GM18907 (cell line): ENCODE data around the gene MGARP.
"Not testable (repeated sequence)": the region's sequence is repeated elsewhere in the genome, so short reads cannot be mapped to it uniquely, and the experiment has no call there.

Experiments used
- ATAC-seq: cut with Tn5 transposase; IDR thresholded peaks from one replicate; pipeline ENCODE4 v1.9.1; 2021; ENCODE audit warnings: mild to moderate bottlenecking, moderate library complexity; ENCODE audit not compliant: unreplicated experiment

The MGARP gene

GRCh38 chr4:139279760-139280620 lies at the start of gene MGARP:
TSS of gene MGARP (minus strand) at chr4:139280225. CDS start at chr4:139280158, 67 bp downstream.
- ATAC-seq = peak; percentile 61

GRCh38 chr4:139329665-139330200 lies 49.7 kb upstream of the MGARP start:
- no peak for ATAC-seq

GRCh38 chr4:139324620-139325019 lies 44.6 kb upstream of the MGARP start:
- ATAC-seq = no peak

GRCh38 chr4:139322541-139322940 lies 42.5 kb upstream of the MGARP start:
- not testable (repeated sequence) for ATAC-seq

- not testable (repeated sequence) for ATAC-seq
These were observed 42.0 kb upstream of the MGARP start for GRCh38 chr4:139322070-139322469.

- no peak for ATAC-seq
These were observed 39.5 kb upstream of the MGARP start for GRCh38 chr4:139319571-139319970.

- no peak for ATAC-seq
These were observed 37.6 kb upstream of the MGARP start for GRCh38 chr4:139317635-139318034.

- ATAC-seq = no peak
These were observed 36.7 kb upstream of the MGARP start for GRCh38 chr4:139316733-139317132.

- ATAC-seq = peak; percentile 83
These were observed 35.2 kb upstream of the MGARP start for GRCh38 chr4:139315221-139315675.

GRCh38 chr4:139314047-139314800 lies 34.2 kb upstream of the MGARP start:
- ATAC-seq = no peak

- ATAC-seq = not testable (repeated sequence)
These were observed 33.4 kb upstream of the MGARP start for GRCh38 chr4:139313414-139313813.

GRCh38 chr4:139312552-139313332 lies 32.7 kb upstream of the MGARP start:
- no peak for ATAC-seq

GRCh38 chr4:139311909-139312308 lies 31.9 kb upstream of the MGARP start:
- ATAC-seq = no peak

- no peak for ATAC-seq
These were observed 24.9 kb upstream of the MGARP start for GRCh38 chr4:139304920-139305319.

- ATAC-seq = peak; percentile 51
These were observed 22.0 kb upstream of the MGARP start, which contains the start of gene NDUFC1 for GRCh38 chr4:139301821-139302611. TSS of gene NDUFC1 (minus strand) at chr4:139302477. CDS start at chr4:139295798, 6,679 bp downstream.

GRCh38 chr4:139301113-139301820 lies 21.2 kb upstream of the MGARP start, which contains the start of gene NAA15:
TSS of gene NAA15 (plus strand) at chr4:139301505. CDS start at chr4:139301778, 273 bp downstream.
- ATAC-seq = peak; percentile 89

GRCh38 chr4:139300431-139301112 lies 20.5 kb upstream of the MGARP start:
- ATAC-seq = peak; percentile 16

GRCh38 chr4:139299536-139299935 lies 19.5 kb upstream of the MGARP start:
- no peak for ATAC-seq
